ENCODE data around the gene PCBP3. TPM values are rescaled to one million over a fixed set of nuclear protein-coding genes. Genes with fewer than 3 reads are reported as not detected.
A peak's percentile ranks its signal among the peaks of the same experiment; 100 is the strongest.

The PCBP3 gene
- total and polyA plus RNA-seq, 4 donors = 14.3 to 30.0 (median 22.5) TPM

- H3K27ac ChIP-seq (ENCODE audit: low read depth, low read length) = no peak overlapping the region
These were observed 298.4 kb downstream of the PCBP3 start for GRCh38 chr21:45941717-45942546.

GRCh38 chr21:45942755-45943629, 299.5 kb downstream of the PCBP3 start:
- Histone ChIP-seq H3K4me3 (ENCODE audit: low read depth, low read length) (no peak overlapping the region), H3K9me3 (ENCODE audit: control insufficient read depth, insufficient read depth, low read length) (no peaks in the 10 kb centered on the region), H3K4me1 (ENCODE audit: control insufficient read depth, insufficient read depth, low read length) (peaks cover 6% of the 10 kb centered on the region), H3K27me3 (ENCODE audit: control insufficient read depth, insufficient read depth, low read length) (no peaks in the 10 kb centered on the region), H3K27ac (ENCODE audit: low read depth, low read length) (no peak overlapping the region), H3K36me3 (ENCODE audit: control insufficient read depth, insufficient read depth, low read length) (peaks cover 36% of the 10 kb centered on the region)
- 88% methylated on average over 20 of the region's 20 CpGs for WGBS (ENCODE audit: insufficient coverage)
- no peak for DNase-seq (ENCODE audit: low read depth in 4 of 6, low spot score in 6 of 6)

More at GRCh38 chr21:45941717-45942546, 298.4 kb downstream of the PCBP3 start:
- WGBS (ENCODE audit: insufficient coverage) = 79% methylated on average over 21 of the region's 32 CpGs
- Histone ChIP-seq H3K27me3 (ENCODE audit: control insufficient read depth, insufficient read depth, low read length) (no peaks in the 10 kb centered on the region), H3K4me3 (ENCODE audit: low read depth, low read length) (no peak overlapping the region), H3K9me3 (ENCODE audit: control insufficient read depth, insufficient read depth, low read length) (no peaks in the 10 kb centered on the region), H3K36me3 (ENCODE audit: control insufficient read depth, insufficient read depth, low read length) (peaks cover 38% of the 10 kb centered on the region), H3K4me1 (ENCODE audit: control insufficient read depth, insufficient read depth, low read length) (peaks cover 6% of the 10 kb centered on the region)
- peak in 1 of 6 donors; percentile 72 for DNase-seq (ENCODE audit: low read depth in 4 of 6, low spot score in 6 of 6)

GRCh38 chr21:45943630-45944540, 300.4 kb downstream of the PCBP3 start:
- WGBS (ENCODE audit: insufficient coverage) = 87% methylated on average over 7 of the region's 8 CpGs
- Histone ChIP-seq H3K27ac (ENCODE audit: low read depth, low read length) (no peak overlapping the region), H3K27me3 (ENCODE audit: control insufficient read depth, insufficient read depth, low read length) (no peaks in the 10 kb centered on the region)

GRCh38 chr21:45944601-45945000, 301.1 kb downstream of the PCBP3 start:
- peaks cover 32% of the 10 kb centered on the region for H3K36me3 ChIP-seq (ENCODE audit: control insufficient read depth, insufficient read depth, low read length)
- H3K27ac ChIP-seq (ENCODE audit: low read depth, low read length) = no peak overlapping the region
- H3K27me3 ChIP-seq (ENCODE audit: control insufficient read depth, insufficient read depth, low read length) = no peaks in the 10 kb centered on the region
- 70% methylated on average over 14 of the region's 14 CpGs for WGBS (ENCODE audit: insufficient coverage)
- DNase-seq (ENCODE audit: low read depth in 4 of 6, low spot score in 6 of 6) = no peak
- no peak overlapping the region for H3K4me3 ChIP-seq (ENCODE audit: low read depth, low read length)
- H3K9me3 ChIP-seq (ENCODE audit: control insufficient read depth, insufficient read depth, low read length) = no peaks in the 10 kb centered on the region
- H3K4me1 ChIP-seq (ENCODE audit: control insufficient read depth, insufficient read depth, low read length) = peaks cover 6% of the 10 kb centered on the region

More at GRCh38 chr21:45943630-45944540, 300.4 kb downstream of the PCBP3 start:
- H3K4me3 ChIP-seq (ENCODE audit: low read depth, low read length) = no peak overlapping the region
- H3K4me1 ChIP-seq (ENCODE audit: control insufficient read depth, insufficient read depth, low read length) = peaks cover 6% of the 10 kb centered on the region
- H3K36me3 ChIP-seq (ENCODE audit: control insufficient read depth, insufficient read depth, low read length) = peaks cover 35% of the 10 kb centered on the region
- no peaks in the 10 kb centered on the region for H3K9me3 ChIP-seq (ENCODE audit: control insufficient read depth, insufficient read depth, low read length)
- DNase-seq (ENCODE audit: low read depth in 4 of 6, low spot score in 6 of 6) = no peak

GRCh38 chr21:45945066-45945867, 301.7 kb downstream of the PCBP3 start:
- Histone ChIP-seq H3K9me3 (ENCODE audit: control insufficient read depth, insufficient read depth, low read length) (no peaks in the 10 kb centered on the region), H3K36me3 (ENCODE audit: control insufficient read depth, insufficient read depth, low read length) (peaks cover 30% of the 10 kb centered on the region), H3K27me3 (ENCODE audit: control insufficient read depth, insufficient read depth, low read length) (no peaks in the 10 kb centered on the region), H3K27ac (ENCODE audit: low read depth, low read length) (no peak overlapping the region), H3K4me3 (ENCODE audit: low read depth, low read length) (no peak overlapping the region), H3K4me1 (ENCODE audit: control insufficient read depth, insufficient read depth, low read length) (peaks cover 6% of the 10 kb centered on the region)
- no peak for DNase-seq (ENCODE audit: low read depth in 4 of 6, low spot score in 6 of 6)
- WGBS (ENCODE audit: insufficient coverage) = 92% methylated on average over 19 of the region's 24 CpGs

- DNase-seq (ENCODE audit: low read depth in 4 of 6, low spot score in 6 of 6) = no peak
- H3K4me3 ChIP-seq (ENCODE audit: low read depth, low read length) = no peak overlapping the region
- H3K27me3 ChIP-seq (ENCODE audit: control insufficient read depth, insufficient read depth, low read length) = no peaks in the 10 kb centered on the region
- peaks cover 11% of the 10 kb centered on the region for H3K4me1 ChIP-seq (ENCODE audit: control insufficient read depth, insufficient read depth, low read length)
- H3K27ac ChIP-seq (ENCODE audit: low read depth, low read length) = no peak overlapping the region
- H3K9me3 ChIP-seq (ENCODE audit: control insufficient read depth, insufficient read depth, low read length) = no peaks in the 10 kb centered on the region
- WGBS (ENCODE audit: insufficient coverage) = 83% methylated on average over 12 of the region's 12 CpGs
- H3K36me3 ChIP-seq (ENCODE audit: control insufficient read depth, insufficient read depth, low read length) = peaks cover 24% of the 10 kb centered on the region
These were observed 302.3 kb downstream of the PCBP3 start for GRCh38 chr21:45945868-45946210.

GRCh38 chr21:45947296-45947695, 303.8 kb downstream of the PCBP3 start:
- H3K27ac ChIP-seq (ENCODE audit: low read depth, low read length) = no peak overlapping the region
- peaks cover 15% of the 10 kb centered on the region for H3K36me3 ChIP-seq (ENCODE audit: control insufficient read depth, insufficient read depth, low read length)
- H3K4me1 ChIP-seq (ENCODE audit: control insufficient read depth, insufficient read depth, low read length) = peaks cover 5% of the 10 kb centered on the region
- no peak for DNase-seq (ENCODE audit: low read depth in 4 of 6, low spot score in 6 of 6)
- H3K4me3 ChIP-seq (ENCODE audit: low read depth, low read length) = no peak overlapping the region
- no peaks in the 10 kb centered on the region for H3K9me3 ChIP-seq (ENCODE audit: control insufficient read depth, insufficient read depth, low read length)
- 87% methylated on average over 16 of the region's 16 CpGs for WGBS (ENCODE audit: insufficient coverage)
- H3K27me3 ChIP-seq (ENCODE audit: control insufficient read depth, insufficient read depth, low read length) = no peaks in the 10 kb centered on the region

GRCh38 chr21:45947716-45948255, 304.3 kb downstream of the PCBP3 start:
- 96% methylated on average over 14 of the region's 16 CpGs for WGBS (ENCODE audit: insufficient coverage)
- Histone ChIP-seq H3K27ac (ENCODE audit: low read depth, low read length) (no peak overlapping the region), H3K4me3 (ENCODE audit: low read depth, low read length) (no peak overlapping the region)

More at GRCh38 chr21:45947716-45948255, 304.3 kb downstream of the PCBP3 start:
- Histone ChIP-seq H3K9me3 (ENCODE audit: control insufficient read depth, insufficient read depth, low read length) (no peaks in the 10 kb centered on the region), H3K36me3 (ENCODE audit: control insufficient read depth, insufficient read depth, low read length) (peaks cover 12% of the 10 kb centered on the region), H3K4me1 (ENCODE audit: control insufficient read depth, insufficient read depth, low read length) (peaks cover 5% of the 10 kb centered on the region), H3K27me3 (ENCODE audit: control insufficient read depth, insufficient read depth, low read length) (no peaks in the 10 kb centered on the region)
- no peak for DNase-seq (ENCODE audit: low read depth in 4 of 6, low spot score in 6 of 6)

Measured in spinal cord (tissue), 10 donors.